ENCODE measurements around the gene ATP6V1B1.

The ATP6V1B1 gene

GRCh38 chr2:70977605-70978205 is 42.0 kb downstream of the ATP6V1B1 start:
- no peak for DNase-seq

- no peak for DNase-seq
Observed at GRCh38 chr2:70978341-70979179, 42.9 kb downstream of the ATP6V1B1 start, which contains the start of gene ANKRD53. Gene ANKRD53, plus strand, starts transcription at chr2:70978630. Its CDS starts 16 bp downstream, at chr2:70978646.

GRCh38 chr2:70979180-70979488 is 43.4 kb downstream of the ATP6V1B1 start:
- DNase-seq, result no peak

GRCh38 chr2:70979626-70980025 is 43.9 kb downstream of the ATP6V1B1 start:
- no peak for DNase-seq

GRCh38 chr2:70981421-70981820 is 45.7 kb downstream of the ATP6V1B1 start:
- no peak for DNase-seq

GRCh38 chr2:70981866-70982810 is 46.4 kb downstream of the ATP6V1B1 start:
- DNase-seq, result no peak

- DNase-seq, result no peak
Observed at GRCh38 chr2:70982971-70983370, 47.3 kb downstream of the ATP6V1B1 start.

GRCh38 chr2:70983506-70984227 is 48.0 kb downstream of the ATP6V1B1 start:
- DNase-seq, result no peak

- DNase-seq, result no peak
Observed at GRCh38 chr2:70984228-70984575, 48.5 kb downstream of the ATP6V1B1 start.

- DNase-seq, result peak; percentile 80
Observed at GRCh38 chr2:70984576-70985282, 49.0 kb downstream of the ATP6V1B1 start.

- no peak for DNase-seq
Observed at GRCh38 chr2:70985283-70985688, 49.6 kb downstream of the ATP6V1B1 start.

- DNase-seq, result no peak
Observed at GRCh38 chr2:70985956-70986355, 50.3 kb downstream of the ATP6V1B1 start.

GRCh38 chr2:70986499-70987189 is 50.9 kb downstream of the ATP6V1B1 start:
- DNase-seq, result no peak

- no peak for DNase-seq
Observed at GRCh38 chr2:70987386-70987785, 51.7 kb downstream of the ATP6V1B1 start.

GRCh38 chr2:70988151-70988550 is 52.5 kb downstream of the ATP6V1B1 start:
- DNase-seq, result no peak

- DNase-seq, result no peak
Observed at GRCh38 chr2:70988726-70989648, 53.3 kb downstream of the ATP6V1B1 start.

- no peak for DNase-seq
Observed at GRCh38 chr2:70990216-70990615, 54.5 kb downstream of the ATP6V1B1 start.

GRCh38 chr2:70991142-70991541 is 55.4 kb downstream of the ATP6V1B1 start:
- no peak for DNase-seq

- no peak for DNase-seq
Observed at GRCh38 chr2:70991742-70992141, 56.0 kb downstream of the ATP6V1B1 start.
